Lower leg skin (tissue), 3 donors: ENCODE results near the gene GPSM3.

Experiments used
- POLR2A ChIP-seq, 2 donors: fragments of 450-650 bp; IDR thresholded peaks; one replicate each; pipeline ENCODE4 v1.6.1; 2016 to 2017; ENCODE audit warnings: antibody characterized with exemption in 2 of 2, mild to moderate bottlenecking in 1 of 2, moderate library complexity in 1 of 2
- TF ChIP-seq, protein P1 (sequence below), 3 donors: fragments of 450-650 bp; IDR thresholded peaks; one replicate each; pipeline ENCODE4 v1.5.1; 2016; ENCODE audit warnings: antibody characterized with exemption in 3 of 3, mild to moderate bottlenecking in 3 of 3, moderate library complexity in 2 of 3

DNA sequence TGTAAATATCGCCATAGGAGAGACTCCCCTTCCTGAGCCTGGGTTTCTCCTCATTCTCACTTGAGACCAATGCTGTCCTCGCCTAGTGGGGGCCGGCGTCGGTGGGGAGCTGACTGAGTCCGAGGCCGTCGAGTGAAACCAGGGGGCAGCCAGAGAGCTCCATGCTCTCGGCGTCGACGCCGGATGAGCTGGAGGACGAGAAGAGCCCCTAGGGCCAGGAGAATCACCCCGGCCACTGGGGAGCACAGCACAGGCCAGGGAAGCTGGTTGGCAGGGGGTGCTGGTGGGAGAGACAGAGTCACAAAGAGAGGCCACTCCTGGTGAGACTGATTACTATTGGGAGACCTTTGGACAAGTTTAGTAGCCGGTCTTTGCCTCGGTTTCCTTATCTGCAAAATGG lies 6.4 kb upstream of the GPSM3 start:
- TF ChIP-seq, protein P1, sequence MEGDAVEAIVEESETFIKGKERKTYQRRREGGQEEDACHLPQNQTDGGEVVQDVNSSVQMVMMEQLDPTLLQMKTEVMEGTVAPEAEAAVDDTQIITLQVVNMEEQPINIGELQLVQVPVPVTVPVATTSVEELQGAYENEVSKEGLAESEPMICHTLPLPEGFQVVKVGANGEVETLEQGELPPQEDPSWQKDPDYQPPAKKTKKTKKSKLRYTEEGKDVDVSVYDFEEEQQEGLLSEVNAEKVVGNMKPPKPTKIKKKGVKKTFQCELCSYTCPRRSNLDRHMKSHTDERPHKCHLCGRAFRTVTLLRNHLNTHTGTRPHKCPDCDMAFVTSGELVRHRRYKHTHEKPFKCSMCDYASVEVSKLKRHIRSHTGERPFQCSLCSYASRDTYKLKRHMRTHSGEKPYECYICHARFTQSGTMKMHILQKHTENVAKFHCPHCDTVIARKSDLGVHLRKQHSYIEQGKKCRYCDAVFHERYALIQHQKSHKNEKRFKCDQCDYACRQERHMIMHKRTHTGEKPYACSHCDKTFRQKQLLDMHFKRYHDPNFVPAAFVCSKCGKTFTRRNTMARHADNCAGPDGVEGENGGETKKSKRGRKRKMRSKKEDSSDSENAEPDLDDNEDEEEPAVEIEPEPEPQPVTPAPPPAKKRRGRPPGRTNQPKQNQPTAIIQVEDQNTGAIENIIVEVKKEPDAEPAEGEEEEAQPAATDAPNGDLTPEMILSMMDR (IDR thresholded peaks at IDR 0.05): no peak
- TF ChIP-seq POLR2A (IDR thresholded peaks at IDR 0.05): no peak
